ENCODE results near the gene EXPH5.

Gene EXPH5

DNA sequence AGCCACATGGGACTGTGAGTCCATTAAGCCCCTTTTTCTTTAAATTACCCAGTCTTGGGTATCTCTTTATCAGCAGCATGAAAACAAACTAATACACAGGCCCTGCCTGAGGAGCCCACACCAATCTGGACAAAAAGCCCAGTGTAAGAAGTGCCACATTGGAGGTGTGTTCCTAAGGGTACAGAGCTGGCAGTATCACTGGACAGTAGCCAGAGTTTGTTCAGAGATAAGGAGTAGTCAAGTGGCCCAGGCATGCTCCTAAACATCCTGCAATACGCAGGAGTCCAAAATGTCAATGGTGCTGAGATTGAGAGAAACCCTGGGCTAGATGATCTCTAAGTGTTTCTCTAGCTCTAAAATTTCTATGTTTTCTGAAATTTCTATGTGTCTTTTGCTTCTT is 68.4 kb downstream of the EXPH5 start:
- DNase-seq (ENCODE audit: low read depth in 1 of 2, low spot score in 1 of 2), result no peak

DNA sequence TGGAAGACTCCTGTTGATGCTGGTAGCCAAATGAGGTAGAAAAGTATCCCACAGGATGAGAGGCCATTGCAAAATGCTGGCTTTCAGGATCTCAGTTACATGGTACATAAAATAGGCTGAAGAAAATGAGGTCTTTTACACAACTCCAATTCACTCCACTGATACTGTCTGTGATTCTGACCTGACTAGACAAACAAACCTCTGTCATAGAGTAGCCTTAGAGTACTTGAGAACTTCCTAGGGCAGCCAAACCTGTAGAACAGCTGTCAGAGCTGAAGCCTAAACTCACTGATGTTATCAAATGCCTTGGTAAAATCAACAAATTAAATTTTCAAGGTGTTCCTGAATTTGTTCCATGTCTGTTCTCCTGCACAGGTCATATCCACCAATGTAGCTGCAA is 69.1 kb downstream of the EXPH5 start:
- no peak for TF ChIP-seq POLR2AphosphoS5 (IDR thresholded peaks at IDR 0.05; ENCODE audit: low read depth)
- no peak for TF ChIP-seq GABPA (IDR thresholded peaks at IDR 0.05; ENCODE audit: low read depth)
- no peak for TF ChIP-seq SPI1 (IDR thresholded peaks at IDR 0.05; ENCODE audit: borderline replicate concordance, low read depth)
- no peak for TF ChIP-seq REST (IDR thresholded peaks at IDR 0.05; ENCODE audit: insufficient replicate concordance, low read depth)
- no peak for TF ChIP-seq CTCF (IDR thresholded peaks at IDR 0.05; ENCODE audit: insufficient read depth, low read length)
- Histone ChIP-seq H3K27me3 (ENCODE audit: insufficient read depth, poor library complexity, severe bottlenecking) (no peaks in the 10 kb centered on the region), H3K4me3 (replicated peaks; ENCODE audit: insufficient read depth, low read length) (no peak overlapping the region), H3K27ac (replicated peaks) (no peak overlapping the region)
- no peak for DNase-seq (ENCODE audit: low read depth in 1 of 2, low spot score in 1 of 2)

More for the DNA sequence above, 68.4 kb downstream of the EXPH5 start:
- H3K27ac ChIP-seq (replicated peaks), result no peak overlapping the region
- no peak overlapping the region for H3K4me3 ChIP-seq (replicated peaks; ENCODE audit: insufficient read depth, low read length)
- no peak for TF ChIP-seq POLR2AphosphoS5 (IDR thresholded peaks at IDR 0.05; ENCODE audit: low read depth)
- TF ChIP-seq CTCF (IDR thresholded peaks at IDR 0.05; ENCODE audit: insufficient read depth, low read length), result no peak
- TF ChIP-seq SPI1 (IDR thresholded peaks at IDR 0.05; ENCODE audit: borderline replicate concordance, low read depth), result no peak
- no peak for TF ChIP-seq REST (IDR thresholded peaks at IDR 0.05; ENCODE audit: insufficient replicate concordance, low read depth)
- no peak for TF ChIP-seq GABPA (IDR thresholded peaks at IDR 0.05; ENCODE audit: low read depth)
- no peaks in the 10 kb centered on the region for H3K27me3 ChIP-seq (ENCODE audit: insufficient read depth, poor library complexity, severe bottlenecking)

- DNase-seq (ENCODE audit: low read depth in 1 of 2, low spot score in 1 of 2), result no peak
- H3K4me3 ChIP-seq (replicated peaks; ENCODE audit: insufficient read depth, low read length), result no peak overlapping the region
- no peak for TF ChIP-seq SPI1 (IDR thresholded peaks at IDR 0.05; ENCODE audit: borderline replicate concordance, low read depth)
- TF ChIP-seq REST (IDR thresholded peaks at IDR 0.05; ENCODE audit: insufficient replicate concordance, low read depth), result no peak
- TF ChIP-seq CTCF (IDR thresholded peaks at IDR 0.05; ENCODE audit: insufficient read depth, low read length), result no peak
- TF ChIP-seq POLR2AphosphoS5 (IDR thresholded peaks at IDR 0.05; ENCODE audit: low read depth), result no peak
- no peak for TF ChIP-seq GABPA (IDR thresholded peaks at IDR 0.05; ENCODE audit: low read depth)
- no peaks in the 10 kb centered on the region for H3K27me3 ChIP-seq (ENCODE audit: insufficient read depth, poor library complexity, severe bottlenecking)
- no peak overlapping the region for H3K27ac ChIP-seq (replicated peaks)
Observed at GRCh38 chr11:108522318-108522717, 71.2 kb downstream of the EXPH5 start.

All from HL-60 (cell line).